ENCODE data around the gene EME2. TPM values are rescaled to one million over a fixed set of nuclear protein-coding genes. Genes with fewer than 3 reads are reported as not detected.
"Not testable (repeated sequence)": the region's sequence is repeated elsewhere in the genome, so short reads cannot be mapped to it uniquely, and the experiment has no call there.

EME2 gene
- total and polyA plus RNA-seq, 3 donors from 2014 or later: 12.5 to 34.2 (median 20.3) TPM

DNA sequence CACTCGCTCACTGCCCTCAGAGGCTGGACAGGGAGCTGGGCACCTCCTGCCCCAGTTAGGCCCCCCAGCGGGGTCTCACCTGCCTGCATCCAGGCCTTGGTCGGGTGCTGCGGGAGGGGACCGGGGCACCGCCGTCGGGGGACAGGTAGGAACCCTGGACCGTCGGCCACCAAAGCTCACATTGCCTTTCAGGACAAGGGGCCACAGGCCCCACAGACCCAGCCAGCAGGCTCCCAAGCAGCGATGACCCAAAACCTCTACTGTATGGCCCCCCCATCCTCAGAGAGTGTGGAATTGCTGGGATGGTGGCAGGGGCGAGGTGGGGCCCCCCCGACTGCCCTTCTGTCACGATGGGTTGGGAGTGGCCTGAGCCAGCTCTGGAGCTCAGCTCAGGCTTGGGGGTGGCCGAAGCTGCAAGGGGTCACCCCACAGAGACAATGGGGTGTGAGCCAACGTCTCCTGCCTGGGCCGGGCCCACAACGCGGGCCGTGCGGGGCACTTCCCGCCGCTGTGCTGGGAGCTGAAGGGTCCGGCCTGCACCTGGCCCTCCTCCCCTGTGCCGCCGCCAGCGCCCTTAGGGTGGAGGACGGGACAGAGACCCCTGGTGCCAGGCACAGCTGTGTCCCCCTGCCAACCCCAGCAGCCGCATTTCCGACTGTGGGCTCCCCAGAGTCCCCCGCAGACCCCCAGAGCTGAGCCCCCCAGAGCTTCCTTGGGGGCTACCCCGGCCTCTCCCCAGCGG lies 20.4 kb downstream of the EME2 start:
- Histone ChIP-seq H3K4me3 (no peak overlapping the region), H3K9me3 (no peaks in the 10 kb centered on the region), H3K27me3 (no peaks in the 10 kb centered on the region), H3K27ac (no peak overlapping the region), H3K36me3 (ENCODE audit: low read depth, missing control alignments) (no peaks in the 10 kb centered on the region), H3K4me1 (no peaks in the 10 kb centered on the region)
- TF ChIP-seq, protein P1, sequence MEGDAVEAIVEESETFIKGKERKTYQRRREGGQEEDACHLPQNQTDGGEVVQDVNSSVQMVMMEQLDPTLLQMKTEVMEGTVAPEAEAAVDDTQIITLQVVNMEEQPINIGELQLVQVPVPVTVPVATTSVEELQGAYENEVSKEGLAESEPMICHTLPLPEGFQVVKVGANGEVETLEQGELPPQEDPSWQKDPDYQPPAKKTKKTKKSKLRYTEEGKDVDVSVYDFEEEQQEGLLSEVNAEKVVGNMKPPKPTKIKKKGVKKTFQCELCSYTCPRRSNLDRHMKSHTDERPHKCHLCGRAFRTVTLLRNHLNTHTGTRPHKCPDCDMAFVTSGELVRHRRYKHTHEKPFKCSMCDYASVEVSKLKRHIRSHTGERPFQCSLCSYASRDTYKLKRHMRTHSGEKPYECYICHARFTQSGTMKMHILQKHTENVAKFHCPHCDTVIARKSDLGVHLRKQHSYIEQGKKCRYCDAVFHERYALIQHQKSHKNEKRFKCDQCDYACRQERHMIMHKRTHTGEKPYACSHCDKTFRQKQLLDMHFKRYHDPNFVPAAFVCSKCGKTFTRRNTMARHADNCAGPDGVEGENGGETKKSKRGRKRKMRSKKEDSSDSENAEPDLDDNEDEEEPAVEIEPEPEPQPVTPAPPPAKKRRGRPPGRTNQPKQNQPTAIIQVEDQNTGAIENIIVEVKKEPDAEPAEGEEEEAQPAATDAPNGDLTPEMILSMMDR (IDR thresholded peaks at IDR 0.05): no peak
- no peak for TF ChIP-seq POLR2A (IDR thresholded peaks at IDR 0.05)
- DNase-seq: no peak
- intact Hi-C loops (cut with DNase I; ENCODE audit: low total_unique reads): no loop called here
- 87 to 91% methylated on average over 3 to 32 of the region's 33 CpGs for WGBS, 2 donors

GRCh38 chr16:1793578-1794220 lies 21.1 kb downstream of the EME2 start, which contains the start of gene IGFALS:
Gene IGFALS (minus strand): TSS chr16:1793705. CDS start chr16:1793652, 53 bp downstream.
- no peaks in the 10 kb centered on the region for H3K4me1 ChIP-seq
- H3K27ac ChIP-seq: no peak within 1 kb of the TSS
- TF ChIP-seq, protein P1 (IDR thresholded peaks at IDR 0.05): no peak
- no peak for TF ChIP-seq POLR2A (IDR thresholded peaks at IDR 0.05)
- no peaks in the 10 kb centered on the region for H3K9me3 ChIP-seq
- no peaks in the 10 kb centered on the region for H3K27me3 ChIP-seq
- no peak within 1 kb of the TSS for H3K4me3 ChIP-seq
- intact Hi-C loops (cut with DNase I; ENCODE audit: low total_unique reads): no loop called here
- no peak for DNase-seq
- no peaks in the 10 kb centered on the region for H3K36me3 ChIP-seq (ENCODE audit: low read depth, missing control alignments)
- 57% methylated on average over 25 of the region's 28 CpGs; no CpG with 5 or more reads in 1 of the 2 donors for WGBS, 2 donors

DNA sequence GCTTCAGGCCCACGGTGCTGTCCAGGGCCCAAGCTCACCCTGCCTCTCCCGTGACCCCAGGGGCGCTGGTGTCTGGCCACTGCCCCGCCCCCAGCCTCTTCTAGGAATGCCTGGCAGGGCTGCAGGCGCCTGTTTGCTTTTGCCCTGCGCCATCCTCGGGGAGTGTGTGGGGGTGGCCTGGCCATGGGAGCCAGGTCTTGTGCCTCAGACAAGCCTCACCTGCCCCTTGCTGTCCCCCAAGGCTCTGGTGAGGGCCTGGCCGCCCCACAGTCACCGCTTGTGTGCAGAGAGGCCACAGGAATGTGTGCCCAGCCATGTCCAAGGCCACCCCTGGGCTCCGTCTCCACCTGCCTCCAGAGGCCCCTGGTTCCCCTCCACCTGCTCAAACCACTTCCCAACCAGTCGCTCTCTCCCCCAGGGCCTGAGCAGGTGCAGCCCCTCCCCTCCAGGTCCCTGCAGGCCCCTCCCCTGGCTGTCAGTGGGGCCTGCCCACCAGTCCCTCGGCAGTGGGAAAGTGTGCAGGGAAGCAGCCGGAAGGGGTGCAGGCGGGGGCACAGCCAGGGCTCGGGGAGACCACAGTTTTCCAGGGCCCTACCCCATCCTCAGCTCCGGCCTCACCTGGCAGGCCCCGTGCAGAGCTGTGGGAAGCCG lies 21.7 kb downstream of the EME2 start:
- H3K27ac ChIP-seq: no peak overlapping the region
- H3K36me3 ChIP-seq (ENCODE audit: low read depth, missing control alignments): no peaks in the 10 kb centered on the region
- H3K9me3 ChIP-seq: no peaks in the 10 kb centered on the region
- intact Hi-C loops (cut with DNase I; ENCODE audit: low total_unique reads): no loop called here
- no peak for DNase-seq
- TF ChIP-seq, protein P1 (IDR thresholded peaks at IDR 0.05): no peak
- no peak for TF ChIP-seq POLR2A (IDR thresholded peaks at IDR 0.05)
- H3K27me3 ChIP-seq: no peaks in the 10 kb centered on the region
- H3K4me1 ChIP-seq: no peaks in the 10 kb centered on the region
- no peak overlapping the region for H3K4me3 ChIP-seq
- 55 to 69% methylated on average over 9 to 18 of the region's 18 CpGs for WGBS, 2 donors

DNA sequence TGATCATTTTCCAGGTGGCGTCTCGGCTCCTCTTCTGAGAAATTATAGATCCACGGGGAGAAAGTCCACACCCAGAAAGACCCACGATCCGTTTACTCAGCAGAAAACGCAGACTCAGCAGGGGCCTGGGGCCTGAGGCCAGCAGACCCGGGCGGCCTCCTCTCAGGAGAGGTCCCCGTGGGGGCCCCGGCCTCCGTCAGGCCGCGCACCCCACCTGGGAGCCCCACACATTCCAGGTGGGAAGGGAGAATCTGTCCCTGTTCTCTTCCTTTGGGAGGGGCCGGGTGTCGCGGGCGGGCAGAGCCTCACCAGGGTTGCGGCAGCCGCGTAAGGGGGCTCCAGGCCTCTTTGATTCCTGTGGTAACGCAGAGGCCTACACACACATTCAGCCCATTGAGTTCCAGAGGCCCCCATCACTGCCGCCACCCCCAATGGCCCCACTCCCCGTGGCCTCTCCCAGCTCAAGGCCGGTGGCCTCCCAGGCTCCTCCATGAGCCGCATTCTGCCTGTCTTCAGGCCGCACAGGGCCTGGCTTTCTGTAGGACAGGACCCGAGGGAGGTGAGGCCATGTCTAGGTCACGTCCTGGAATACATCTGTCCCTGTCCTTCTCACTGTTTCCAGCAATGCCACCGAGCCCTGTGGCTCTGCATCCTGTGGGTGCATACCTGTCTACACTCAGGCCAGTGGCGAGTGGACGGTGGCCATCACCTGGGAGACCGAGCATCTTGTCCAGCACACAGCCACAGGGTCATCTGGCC lies 22.5 kb downstream of the EME2 start:
- no peak for DNase-seq
- H3K36me3 ChIP-seq (ENCODE audit: low read depth, missing control alignments): no peaks in the 10 kb centered on the region
- intact Hi-C loops (cut with DNase I; ENCODE audit: low total_unique reads): no loop called here
- H3K4me1 ChIP-seq: no peaks in the 10 kb centered on the region
- no peaks in the 10 kb centered on the region for H3K9me3 ChIP-seq
- 83 to 85% methylated on average over 31 to 32 of the region's 32 CpGs for WGBS, 2 donors
- H3K27ac ChIP-seq: no peak overlapping the region
- no peak for TF ChIP-seq POLR2A (IDR thresholded peaks at IDR 0.05)
- TF ChIP-seq, protein P1 (IDR thresholded peaks at IDR 0.05): no peak
- no peaks in the 10 kb centered on the region for H3K27me3 ChIP-seq
- no peak overlapping the region for H3K4me3 ChIP-seq

DNA sequence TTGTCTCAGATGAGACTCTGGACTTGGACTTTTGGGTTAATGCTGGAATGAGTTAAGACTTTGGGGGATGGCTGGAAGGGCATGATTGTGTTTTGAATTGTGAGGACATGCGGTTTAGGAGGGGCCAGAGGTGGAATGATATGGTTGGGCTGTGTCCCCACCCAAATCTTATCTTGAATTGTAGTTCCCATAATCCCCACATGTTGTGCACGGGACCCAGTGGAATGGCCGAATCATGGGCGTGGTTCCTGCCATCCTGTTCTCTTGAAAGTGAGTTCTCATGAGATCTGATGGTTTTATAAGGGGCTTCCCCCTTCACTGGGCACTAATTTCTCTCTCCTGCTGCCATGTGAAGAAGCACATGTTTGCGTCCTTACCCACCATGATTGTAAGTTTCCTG lies 26.7 kb downstream of the EME2 start:
- H3K36me3 ChIP-seq (ENCODE audit: low read depth, missing control alignments); intact Hi-C loops (cut with DNase I; ENCODE audit: low total_unique reads); DNase-seq; H3K9me3 ChIP-seq; H3K27ac ChIP-seq; H3K4me1 ChIP-seq; H3K27me3 ChIP-seq; H3K4me3 ChIP-seq: not testable (repeated sequence)
- WGBS, 2 donors: 88 to 97% methylated on average over 4 to 5 of the region's 5 CpGs

All from testis (tissue), 3 donors.